Embryonic facial prominence (tissue), 1 donor: Measurements from ENCODE around the gene ATG4B.

ENCODE experiments used
- DNase-seq: peaks from one replicate; pipeline ENCODE4 v3.0.0-alpha.2; 2016; ENCODE audit errors: extremely low spot score

The ATG4B gene

DNA sequence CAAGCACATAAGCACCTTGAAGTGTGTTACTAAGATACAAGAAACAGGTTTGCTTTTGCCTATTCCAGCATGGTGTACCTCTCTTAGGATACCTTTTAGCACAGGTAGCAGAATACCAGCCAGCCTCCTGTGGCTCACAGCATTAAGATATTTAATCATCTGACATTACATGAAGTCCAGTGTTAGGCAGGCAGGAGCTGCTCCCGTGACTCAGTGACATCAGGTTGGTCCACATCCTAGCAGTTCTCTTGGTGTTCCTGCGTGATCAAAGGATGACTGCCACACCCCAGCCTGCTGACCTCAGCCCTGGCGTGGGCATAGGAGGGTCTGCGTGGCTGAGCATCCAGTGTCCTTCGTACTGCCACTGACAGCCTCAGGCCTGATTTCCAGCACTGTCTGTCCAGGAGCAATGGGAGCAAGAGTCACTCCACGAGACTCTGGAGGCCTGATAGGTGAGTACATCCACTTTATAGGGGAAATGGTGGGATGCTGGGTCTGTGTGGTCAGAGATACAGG lies 52.8 kb downstream of the ATG4B start:
- DNase-seq = no peak

GRCh38 chr2:241692448-241692847 lies 55.0 kb downstream of the ATG4B start:
- no peak for DNase-seq

DNA sequence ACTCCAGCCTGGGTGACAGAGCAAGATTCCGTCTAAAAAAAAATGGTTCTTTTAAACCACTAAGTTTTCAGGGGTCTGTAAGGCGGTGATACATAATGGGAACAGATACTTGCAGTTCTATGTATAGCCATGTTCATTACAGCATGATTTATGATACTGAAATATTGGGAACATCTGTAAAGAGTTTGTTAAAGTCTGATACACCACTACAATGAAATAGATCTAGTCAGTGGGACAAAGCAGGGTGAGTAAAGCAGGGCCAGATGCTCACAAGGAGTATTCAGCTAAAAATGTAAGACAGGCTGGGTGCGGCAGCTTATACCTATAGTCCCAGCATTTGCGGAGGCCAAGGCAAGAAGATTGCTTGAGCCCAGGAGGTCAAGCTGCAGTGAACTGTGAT lies 58.2 kb downstream of the ATG4B start:
- no peak for DNase-seq

DNA sequence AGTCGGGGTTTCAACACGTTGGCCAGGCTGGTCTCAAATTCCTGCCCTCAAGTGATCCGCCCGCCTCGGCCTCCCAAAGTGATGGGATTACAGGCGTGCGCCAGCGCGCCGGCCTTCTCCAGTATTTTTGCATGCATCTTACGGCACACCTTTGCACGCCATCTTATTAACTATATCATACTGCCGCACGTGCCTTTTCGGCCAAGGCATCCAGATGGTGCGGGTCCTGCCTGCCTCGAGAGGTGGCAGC lies 63.6 kb downstream of the ATG4B start:
- DNase-seq = no peak

GRCh38 chr2:241701399-241702154 lies 64.1 kb downstream of the ATG4B start, which contains the start of gene ING5:
ING5 (plus strand) TSS chr2:241702039; CDS start chr2:241702066, 27 bp downstream.
- DNase-seq = peak; percentile 81

DNA sequence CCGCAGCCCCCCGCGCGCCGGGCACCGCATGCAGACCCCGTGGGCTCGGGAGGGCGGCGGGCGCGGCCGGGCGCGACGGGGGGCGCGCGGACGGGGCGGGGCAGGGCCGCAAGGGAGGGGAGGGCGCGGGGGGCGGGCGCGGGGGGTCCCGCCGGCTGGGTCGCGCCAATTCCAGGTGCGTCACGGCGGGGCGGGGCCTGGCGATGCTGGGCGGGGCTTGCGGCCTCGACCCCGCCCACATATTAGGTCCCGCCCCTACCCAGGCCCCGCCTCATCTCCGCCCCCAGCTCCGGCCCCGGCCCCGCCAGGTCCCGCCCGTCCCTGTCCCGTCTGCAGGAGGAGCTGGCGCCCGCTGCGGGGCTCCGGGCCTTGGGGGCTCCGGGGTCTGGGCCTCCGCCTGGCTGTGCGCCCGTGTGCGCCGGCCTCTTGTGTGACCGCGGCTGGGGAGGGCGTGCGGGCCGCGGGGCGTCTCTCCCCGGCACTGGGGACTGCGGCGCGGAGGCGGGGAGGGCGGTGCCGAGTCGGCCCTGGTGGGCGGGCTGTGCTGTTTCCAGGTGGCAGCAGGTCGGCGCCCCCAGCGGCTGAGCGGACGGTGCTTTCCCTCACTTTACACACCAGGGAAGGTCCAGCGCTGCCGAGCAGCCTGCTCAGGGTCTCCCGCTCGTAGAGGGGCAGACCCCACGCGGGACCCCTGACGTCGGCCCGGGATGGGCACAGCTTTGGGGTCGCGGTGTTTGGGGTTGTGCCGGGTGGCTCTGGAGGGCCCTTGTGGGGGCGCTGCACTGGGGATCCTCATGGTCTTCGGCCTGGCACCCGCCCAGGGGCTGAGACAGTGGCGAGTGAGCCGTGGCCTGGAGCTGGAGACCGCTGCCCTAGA lies 64.9 kb downstream of the ATG4B start:
- DNase-seq = peak; percentile 74

DNA sequence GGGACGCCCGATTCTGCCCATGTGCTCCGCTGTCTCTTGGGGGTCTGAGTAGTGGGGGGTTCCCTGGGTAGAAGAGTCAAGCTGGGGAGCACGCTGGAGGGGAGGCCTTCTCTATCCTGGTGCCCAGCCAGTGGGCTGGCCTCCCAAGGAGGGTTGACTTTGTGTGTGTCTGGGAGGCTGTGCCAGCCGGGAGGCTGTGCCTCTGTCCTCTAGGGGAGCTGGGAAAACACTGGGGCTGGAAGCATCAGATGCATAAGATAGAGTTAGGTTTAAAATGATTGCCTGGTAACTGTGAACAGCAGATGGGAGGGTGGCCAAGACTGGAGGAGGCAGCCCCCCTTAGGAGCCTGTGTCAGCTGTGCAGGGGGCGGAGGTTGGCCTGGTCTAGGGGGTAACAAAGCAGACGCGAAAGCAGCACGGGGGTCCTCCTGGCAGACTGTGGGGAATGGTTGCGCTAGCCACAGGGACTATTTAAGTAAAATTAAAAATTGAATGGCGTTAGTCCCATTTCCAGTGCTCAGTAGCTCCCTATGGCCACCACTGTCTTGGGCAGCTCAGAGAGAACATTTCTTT lies 65.6 kb downstream of the ATG4B start:
- no peak for DNase-seq

GRCh38 chr2:241706537-241706936 lies 69.0 kb downstream of the ATG4B start:
- DNase-seq = no peak

DNA sequence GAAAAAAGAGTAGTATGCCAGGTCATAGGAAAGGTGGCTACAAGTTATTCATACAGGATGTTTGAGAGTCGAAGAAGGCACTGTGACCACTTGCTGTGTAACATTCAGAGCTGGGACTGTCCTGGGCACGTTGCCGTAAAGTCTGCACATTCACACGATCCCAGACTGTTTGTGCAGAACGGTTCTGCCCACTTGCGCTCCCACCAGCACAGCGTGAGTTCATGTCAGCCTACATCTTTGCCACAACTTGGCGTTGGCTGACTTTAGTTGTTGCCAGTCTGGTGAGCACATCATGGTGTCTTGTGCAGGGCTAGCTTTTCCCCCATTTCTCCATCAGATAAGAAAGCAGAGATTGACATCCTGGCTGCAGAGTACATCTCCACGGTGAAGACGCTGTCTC lies 71.4 kb downstream of the ATG4B start:
- DNase-seq = no peak

- DNase-seq = no peak
Observed at GRCh38 chr2:241719093-241719492, 81.6 kb downstream of the ATG4B start.

DNA sequence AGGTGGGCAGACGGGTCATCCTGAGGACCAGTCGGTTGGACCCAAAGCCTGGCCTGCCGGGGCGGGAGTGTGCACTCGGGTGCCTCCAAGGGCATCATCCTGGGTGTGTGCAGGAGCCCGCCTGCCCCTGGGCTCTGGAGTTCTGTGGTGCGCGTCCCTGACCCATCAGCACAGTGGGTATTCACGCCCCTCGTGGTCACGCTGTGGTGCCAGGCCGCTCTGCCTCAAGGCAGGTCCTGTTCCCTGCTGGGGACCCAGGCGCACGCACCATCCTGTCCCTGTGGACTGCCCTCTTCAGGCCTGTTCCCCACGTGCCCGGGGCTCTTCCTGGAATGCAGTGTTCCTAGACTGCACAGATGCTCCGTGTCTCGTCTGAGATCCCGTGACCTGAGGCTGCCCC lies 82.6 kb downstream of the ATG4B start:
- DNase-seq = no peak

DNA sequence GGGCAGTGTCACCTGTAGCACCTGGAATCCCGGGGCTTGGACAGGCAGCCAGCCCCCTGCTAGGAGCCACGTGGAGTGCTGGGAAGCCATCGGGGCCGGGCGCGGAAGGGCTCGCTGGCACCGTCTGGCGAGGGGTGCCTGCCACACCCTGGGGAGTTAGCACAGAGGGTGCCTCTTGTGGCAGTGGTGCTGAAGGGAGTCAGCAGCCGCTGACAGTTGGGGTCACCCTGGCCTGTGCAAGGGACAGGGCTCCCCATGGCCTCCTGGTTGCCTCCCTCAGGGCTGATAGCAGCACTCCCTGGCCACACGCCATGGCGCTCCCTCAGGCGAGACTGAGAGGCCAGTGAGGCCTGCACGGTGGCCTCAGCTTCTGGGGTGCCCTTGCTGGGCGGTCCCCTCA lies 83.1 kb downstream of the ATG4B start:
- no peak for DNase-seq

- DNase-seq = no peak
Observed at GRCh38 chr2:241721852-241722251, 84.4 kb downstream of the ATG4B start.

GRCh38 chr2:241722896-241723454 lies 85.5 kb downstream of the ATG4B start:
- no peak for DNase-seq
